GM10266 (cell line): ENCODE results near the gene CEP112.

Experiments
- DNase-seq: peaks from one replicate; pipeline ENCODE4 v3.0.0; 2012; ENCODE audit errors: extremely low spot score
- CTCF ChIP-seq: IDR thresholded peaks from 2 replicates; pipeline ENCODE4 v1.5.1; 2012; ENCODE audit warnings: mild to moderate bottlenecking, low read depth; ENCODE audit not compliant: control insufficient read depth, insufficient read depth; ENCODE audit errors: missing control alignments

The CEP112 gene

GRCh38 chr17:65984299-65984698 lies 207.6 kb downstream of the CEP112 start:
- TF ChIP-seq CTCF = no peak
- DNase-seq = no peak

- DNase-seq = no peak
- no peak for TF ChIP-seq CTCF
Measured at GRCh38 chr17:65978871-65979270, 213.1 kb downstream of the CEP112 start.

GRCh38 chr17:65977041-65977440 lies 214.9 kb downstream of the CEP112 start:
- DNase-seq = no peak
- no peak for TF ChIP-seq CTCF

GRCh38 chr17:65975878-65976277 lies 216.1 kb downstream of the CEP112 start:
- no peak for TF ChIP-seq CTCF
- no peak for DNase-seq

- no peak for TF ChIP-seq CTCF
- no peak for DNase-seq
Measured at GRCh38 chr17:65973237-65973636, 218.7 kb downstream of the CEP112 start.

- TF ChIP-seq CTCF = no peak
- DNase-seq = no peak
Measured at GRCh38 chr17:65967372-65967771, 224.6 kb downstream of the CEP112 start.

- no peak for TF ChIP-seq CTCF
- DNase-seq = no peak
Measured at GRCh38 chr17:65966072-65966695, 225.7 kb downstream of the CEP112 start.
